HG03469 (cell line): Measurements from ENCODE around the gene OPCML.

ENCODE experiments used
- ATAC-seq: cut with Tn5 transposase; IDR thresholded peaks from one replicate; pipeline ENCODE4 v1.9.1; 2021; ENCODE audit warnings: mild to moderate bottlenecking, moderate library complexity, moderate number of reproducible peaks; ENCODE audit not compliant: unreplicated experiment

The OPCML gene

GRCh38 chr11:132839236-132839945, 692.9 kb downstream of the OPCML start:
- ATAC-seq: no peak

DNA sequence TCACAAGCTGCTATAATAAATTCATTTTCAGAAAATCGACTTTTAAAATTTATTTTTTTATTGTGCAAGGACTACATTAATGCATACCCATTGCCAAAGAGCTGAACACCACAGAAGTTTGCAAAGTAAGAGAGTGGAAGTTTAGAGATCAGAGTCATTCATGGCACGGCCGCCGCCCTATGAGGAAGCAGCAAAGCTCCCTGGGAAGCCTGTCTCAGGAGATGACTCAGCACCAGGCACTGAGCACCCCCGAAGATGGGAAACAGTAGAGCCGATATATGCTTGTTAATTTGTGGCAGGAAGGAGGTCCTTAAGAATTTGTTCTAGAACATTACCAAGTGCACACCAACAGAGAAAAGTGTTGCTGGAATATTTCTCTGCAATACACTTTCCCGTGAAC, 693.7 kb downstream of the OPCML start:
- ATAC-seq: no peak

GRCh38 chr11:132831272-132831671, 701.0 kb downstream of the OPCML start:
- no peak for ATAC-seq

DNA sequence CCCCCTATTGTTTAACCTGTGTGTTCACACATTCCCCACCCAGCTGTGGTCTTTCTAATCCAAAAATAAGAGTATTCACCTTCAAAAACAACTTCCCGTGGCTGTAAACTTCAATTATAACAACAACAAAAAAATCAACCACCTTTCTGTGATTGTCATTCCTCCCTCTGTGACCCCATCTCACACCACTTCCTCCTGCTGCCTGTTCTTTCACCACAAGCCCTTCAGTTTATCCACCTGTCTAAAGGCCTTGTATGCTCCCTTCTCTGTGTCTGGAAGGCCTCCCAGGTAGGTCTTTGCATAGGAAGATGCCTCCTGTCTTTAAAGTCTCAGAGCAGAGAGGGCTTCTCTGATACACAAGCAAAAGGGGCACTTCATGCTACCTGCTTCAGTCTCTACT, 707.7 kb downstream of the OPCML start:
- ATAC-seq: no peak

DNA sequence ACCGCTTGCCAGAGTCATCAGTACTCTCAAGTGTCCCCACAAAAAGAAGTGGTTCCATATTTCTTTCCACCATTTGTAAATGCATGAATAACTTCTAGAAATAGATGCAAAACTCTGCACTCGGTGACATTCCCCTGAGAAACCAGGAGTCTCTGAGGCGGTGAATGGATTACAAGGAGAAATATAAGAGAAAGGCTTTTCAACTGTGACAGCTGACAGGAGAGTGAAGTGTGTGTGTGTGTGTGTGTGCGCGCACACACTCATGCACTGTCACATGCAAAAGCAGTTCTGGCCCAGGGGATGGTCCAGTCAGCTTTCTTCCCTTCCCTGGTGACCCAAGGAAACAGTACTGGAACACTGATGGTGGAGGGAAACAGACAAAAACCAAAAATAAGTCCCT, 710.0 kb downstream of the OPCML start:
- ATAC-seq: no peak

- no peak for ATAC-seq
Measured at GRCh38 chr11:132821499-132821898, 710.8 kb downstream of the OPCML start.

DNA sequence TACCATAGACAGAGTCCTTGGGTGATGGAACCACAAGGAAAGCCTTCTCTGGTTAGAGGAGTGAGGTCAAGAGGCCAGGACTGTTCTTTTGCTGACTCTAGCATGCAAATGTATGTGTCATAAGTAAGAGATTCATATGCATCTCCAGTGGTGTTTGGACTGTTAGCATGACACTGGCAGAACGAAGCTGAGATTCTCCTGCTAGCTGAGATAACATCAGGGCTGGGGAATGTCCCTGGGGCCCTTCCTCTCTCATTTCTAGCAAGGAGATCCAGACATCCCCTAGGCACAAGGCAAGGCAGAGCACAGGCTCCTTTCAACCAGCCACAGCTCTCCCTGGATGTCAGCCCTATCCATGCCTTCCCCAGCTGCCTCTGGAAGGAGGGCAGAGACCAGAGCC, 711.3 kb downstream of the OPCML start:
- no peak for ATAC-seq

DNA sequence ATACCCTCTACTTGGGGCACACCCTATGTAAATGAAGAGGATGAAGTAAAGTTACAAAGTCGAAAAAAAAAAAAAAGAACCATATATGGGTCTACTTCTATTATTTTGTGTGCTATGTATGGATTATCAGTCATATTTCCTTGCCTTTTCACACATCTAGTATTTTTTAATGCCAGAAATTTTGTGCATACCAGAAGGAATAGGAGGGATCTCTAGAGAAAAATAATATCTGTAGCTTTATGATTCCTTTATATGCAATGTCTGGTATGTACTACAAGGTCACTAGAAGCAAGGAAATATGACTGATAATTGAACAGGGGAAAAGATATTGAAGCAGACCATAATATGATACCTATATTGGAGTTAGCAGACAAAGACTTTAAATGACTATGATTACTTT, 713.4 kb downstream of the OPCML start:
- ATAC-seq: no peak

- no peak for ATAC-seq
Measured at GRCh38 chr11:132817387-132817786, 714.9 kb downstream of the OPCML start.

DNA sequence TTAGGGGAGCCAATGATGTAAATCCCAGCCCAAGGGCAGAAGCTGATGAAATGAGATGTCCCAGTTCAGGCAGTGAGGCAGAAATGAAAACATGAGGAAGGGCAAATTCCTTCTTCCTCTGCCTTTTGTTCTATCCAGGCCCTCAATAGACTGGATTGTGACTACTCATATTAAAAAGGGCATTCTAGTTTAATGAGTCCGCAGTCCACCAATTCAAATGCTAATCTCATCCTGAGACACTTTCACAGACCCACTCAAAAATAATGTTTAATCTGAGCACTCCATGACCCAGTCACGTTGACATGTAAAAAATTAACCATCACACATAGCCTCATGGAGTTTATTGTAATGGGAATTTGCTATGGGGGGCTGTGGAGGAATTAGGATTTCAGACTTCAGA, 717.9 kb downstream of the OPCML start:
- ATAC-seq: no peak

- no peak for ATAC-seq
Measured at GRCh38 chr11:132811649-132812048, 720.7 kb downstream of the OPCML start.

DNA sequence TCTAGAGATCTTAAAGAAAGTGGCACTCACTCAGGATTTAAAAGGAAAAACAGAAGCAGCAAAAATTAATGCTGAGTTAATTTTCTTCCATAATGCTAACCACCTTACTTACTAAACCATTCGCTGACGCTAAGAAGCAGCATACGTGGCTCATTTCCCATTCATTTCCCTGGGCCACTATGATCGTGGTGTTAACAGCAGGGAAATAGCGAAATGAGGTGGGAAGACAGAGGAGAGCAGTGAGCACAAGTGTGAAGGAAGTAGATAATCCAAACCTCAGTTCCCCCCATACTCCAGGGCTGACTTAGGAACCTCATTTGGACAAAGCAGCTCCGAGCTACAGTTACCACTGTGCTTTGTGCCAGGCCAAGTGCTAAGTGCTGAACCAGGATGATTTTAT, 723.2 kb downstream of the OPCML start:
- no peak for ATAC-seq

- no peak for ATAC-seq
Measured at GRCh38 chr11:132804258-132804657, 728.0 kb downstream of the OPCML start.

GRCh38 chr11:132803436-132803835, 728.9 kb downstream of the OPCML start:
- ATAC-seq: no peak

DNA sequence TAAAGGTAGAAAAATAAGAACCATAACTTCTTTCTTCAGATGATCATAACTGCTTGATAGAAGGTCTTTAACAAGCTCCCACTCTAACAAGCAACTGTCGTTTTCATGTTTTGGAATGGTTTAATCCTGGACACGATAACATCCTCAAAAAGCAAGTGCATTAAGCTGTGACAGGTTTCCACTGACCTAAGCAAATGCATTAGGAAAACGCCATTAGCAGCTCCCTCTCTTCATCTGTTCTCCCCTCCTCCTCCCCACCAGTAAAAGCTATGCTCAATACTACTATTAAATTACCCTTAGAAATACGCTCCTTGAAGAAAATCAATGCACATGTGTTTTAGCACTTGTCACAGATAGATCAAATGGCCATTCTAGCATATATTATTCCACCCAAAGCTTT, 729.4 kb downstream of the OPCML start:
- ATAC-seq: no peak

DNA sequence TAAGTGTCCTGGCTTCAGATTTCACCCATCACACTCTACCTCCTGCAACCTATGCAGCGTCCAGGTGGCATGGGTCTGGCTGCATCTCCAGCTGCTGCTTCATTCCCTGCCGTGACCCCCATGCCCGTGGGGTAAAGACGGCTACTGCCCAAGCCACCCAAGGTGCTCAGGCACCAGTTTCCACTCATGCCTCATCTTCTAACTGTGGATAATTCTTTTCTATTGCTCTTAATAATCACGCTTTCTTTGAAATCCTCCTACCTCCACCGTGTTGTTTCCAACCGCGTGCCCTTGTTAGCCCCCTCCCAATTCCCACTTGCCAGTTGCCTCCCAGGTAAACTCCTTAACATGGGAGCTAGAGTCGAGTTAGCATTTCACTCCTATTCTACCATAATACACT, 738.5 kb downstream of the OPCML start:
- ATAC-seq: no peak

GRCh38 chr11:132792341-132793140, 739.8 kb downstream of the OPCML start:
- ATAC-seq: no peak

GRCh38 chr11:132790971-132791370, 741.3 kb downstream of the OPCML start:
- ATAC-seq: no peak

- ATAC-seq: no peak
Measured at GRCh38 chr11:132790466-132790865, 741.8 kb downstream of the OPCML start.

DNA sequence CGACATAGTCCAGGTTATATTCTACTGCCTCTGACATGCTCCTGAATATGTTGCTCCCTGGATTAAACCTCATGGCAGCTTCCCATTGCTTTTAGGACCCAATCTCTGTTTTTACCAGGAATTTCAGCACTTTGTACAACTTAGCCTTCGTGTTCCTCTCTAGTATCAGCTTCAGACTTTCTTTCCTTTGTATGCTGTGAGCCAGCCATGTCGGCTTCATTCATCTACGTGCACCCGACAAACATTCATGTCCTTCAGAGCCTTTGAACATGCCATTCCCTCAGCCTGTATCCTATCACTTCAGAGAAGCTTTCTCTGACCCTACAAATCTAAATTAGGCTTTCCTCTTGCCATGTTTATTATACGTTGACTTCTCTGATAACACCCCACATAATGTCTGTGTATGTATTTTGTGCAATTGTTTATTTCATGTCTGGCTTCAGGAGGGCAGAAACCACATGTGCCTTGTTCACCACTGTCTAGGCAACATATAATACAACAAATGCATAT, 743.4 kb downstream of the OPCML start:
- ATAC-seq: no peak

DNA sequence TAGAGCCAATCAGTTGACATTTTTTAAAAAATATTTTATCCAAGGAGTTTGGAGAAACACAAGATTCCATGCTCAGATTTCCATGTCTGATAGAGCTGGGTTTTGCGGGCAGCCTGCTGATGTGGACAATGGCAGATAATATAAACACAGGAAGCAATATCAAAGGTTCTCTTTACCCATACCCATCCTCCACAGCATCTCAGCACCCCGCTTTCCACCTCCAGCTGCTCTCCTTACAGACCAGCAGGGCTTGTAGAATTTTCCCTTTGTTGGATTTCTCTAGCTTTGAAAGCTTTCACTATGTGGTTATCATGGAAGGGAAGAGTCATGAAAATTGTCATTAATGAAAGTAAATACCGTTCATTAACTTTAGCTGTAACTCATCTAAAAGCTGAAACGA, 746.4 kb downstream of the OPCML start:
- ATAC-seq: no peak

GRCh38 chr11:132784441-132784840, 747.9 kb downstream of the OPCML start:
- ATAC-seq: no peak
